ENCODE measurements around the gene KMT5B.

KMT5B gene

DNA sequence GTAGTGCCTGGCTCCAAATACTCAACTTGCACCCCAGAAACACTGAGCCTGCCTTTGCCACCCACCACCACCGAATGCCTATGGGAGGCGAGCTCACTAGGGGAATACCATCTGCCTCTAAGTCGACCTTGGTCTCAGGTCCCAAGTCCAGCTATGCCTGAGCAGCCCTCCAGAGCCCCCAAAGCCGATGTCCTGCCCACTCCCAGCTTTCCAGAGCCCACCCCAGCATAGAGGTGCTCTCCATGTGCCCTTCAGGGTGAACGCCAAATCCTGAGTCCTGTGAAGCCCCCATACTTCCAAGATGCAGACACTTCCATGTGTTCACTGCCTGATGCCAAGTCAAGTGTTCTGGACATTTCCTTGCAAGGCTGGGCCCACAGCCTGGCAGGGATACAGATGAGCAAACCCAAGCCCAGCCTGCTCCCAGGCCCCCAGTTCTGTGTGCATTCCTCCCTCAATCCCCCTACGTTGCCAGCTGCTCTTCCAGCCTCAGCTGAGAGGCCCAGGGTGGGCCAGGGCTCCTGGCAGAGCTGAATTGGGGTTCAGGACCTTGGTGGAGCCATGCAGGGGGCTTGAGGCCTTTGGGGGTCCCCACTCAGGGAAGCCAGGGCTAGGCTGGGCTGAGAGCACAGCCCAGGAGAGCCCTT, 2.6 kb upstream of the KMT5B start:
- no peak for DNase-seq

DNA sequence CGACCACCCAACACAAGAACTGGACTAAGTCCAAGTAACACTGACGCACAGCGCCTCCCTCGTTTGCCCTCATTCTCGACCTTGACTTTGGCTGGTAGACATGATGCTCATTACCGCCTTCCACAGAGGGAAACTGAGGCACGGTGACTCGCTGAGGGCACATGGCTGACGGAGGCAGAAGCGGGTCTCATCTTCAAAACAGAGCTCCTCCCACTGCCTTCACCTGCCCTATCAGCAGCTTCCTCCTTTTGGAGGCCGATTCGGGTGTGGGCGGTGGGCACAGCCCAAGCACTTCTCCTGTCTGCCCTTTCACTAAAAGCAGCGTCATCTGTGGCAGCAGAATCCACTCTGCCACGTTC, 2.0 kb upstream of the KMT5B start:
- peak; percentile 47 for DNase-seq

DNA sequence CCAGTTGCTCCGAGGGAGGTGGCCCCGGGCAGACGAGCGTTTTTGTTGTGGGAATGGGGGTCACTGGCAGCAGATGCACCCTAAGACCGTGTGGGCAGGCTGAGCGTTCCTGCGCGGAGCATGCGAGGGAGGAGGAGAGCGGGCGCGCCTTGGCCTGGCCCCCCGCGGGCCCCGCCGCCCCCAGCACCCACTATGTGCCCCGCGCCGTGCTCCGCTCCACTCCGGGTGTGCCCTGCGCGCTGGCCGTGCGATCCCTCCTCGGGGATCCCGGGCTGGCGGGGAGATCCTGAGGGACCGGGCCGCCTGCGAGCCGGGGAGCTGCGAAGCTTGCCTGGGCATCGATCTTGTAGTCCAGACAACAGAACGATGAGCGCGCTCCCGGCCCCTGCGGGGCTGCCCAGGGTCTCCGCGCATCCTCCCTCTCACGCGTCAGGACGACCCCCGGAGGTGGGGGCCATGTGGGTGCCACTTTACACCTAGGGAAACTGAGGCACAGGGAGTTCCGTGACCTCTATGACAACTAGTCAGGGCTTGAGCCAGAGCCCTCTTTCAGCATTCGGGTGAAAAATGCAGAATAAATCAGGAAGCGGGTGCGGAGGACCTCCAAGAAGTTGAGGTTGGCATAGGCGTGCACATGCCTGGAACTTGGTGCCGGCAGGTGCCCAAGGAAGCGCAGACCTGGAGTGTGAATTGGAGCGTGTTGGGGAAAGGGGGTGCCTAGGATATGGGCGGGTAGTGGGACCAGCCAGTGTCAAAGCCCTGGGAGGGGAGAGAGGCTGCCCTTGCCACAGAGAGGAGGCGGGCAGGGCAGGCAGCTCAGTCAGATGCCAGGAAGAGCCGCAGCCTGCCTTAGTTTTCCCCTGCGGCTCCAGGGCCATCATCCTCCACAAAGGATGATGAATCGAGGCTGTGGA, 1.3 kb upstream of the KMT5B start:
- peak; percentile 10 for DNase-seq

DNA sequence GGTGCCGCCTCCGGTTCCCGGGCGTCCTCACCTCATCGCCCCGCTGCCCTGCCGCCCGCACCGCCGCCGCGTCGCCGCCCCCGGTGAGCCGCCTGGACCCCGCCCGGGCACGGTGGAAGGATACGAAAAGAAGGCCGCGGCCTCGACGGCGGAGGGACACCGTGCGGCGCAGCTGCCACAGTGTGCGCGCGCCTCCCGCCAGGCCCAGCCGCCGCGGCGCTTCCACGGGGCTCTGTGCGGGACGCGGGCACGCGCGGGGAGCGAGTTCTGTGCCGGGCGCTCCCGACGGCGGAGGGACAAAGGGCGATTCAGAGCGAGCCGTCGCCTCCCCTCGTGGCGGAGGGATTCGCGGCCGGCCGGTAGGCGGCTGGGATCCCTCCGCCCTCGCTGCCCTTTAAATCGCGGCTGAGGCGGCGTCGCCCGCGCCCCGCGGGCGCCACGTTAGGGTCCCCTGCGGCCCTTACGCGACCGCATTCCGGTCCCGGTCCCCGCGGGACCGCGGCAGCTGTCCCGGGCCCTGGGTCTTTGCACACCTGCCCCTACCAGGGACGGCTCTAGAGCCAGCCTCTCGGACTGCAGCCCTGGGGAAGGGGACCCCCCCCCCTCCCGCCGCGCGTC, 568 bp upstream of the KMT5B start:
- peak; percentile 87 for DNase-seq

DNA sequence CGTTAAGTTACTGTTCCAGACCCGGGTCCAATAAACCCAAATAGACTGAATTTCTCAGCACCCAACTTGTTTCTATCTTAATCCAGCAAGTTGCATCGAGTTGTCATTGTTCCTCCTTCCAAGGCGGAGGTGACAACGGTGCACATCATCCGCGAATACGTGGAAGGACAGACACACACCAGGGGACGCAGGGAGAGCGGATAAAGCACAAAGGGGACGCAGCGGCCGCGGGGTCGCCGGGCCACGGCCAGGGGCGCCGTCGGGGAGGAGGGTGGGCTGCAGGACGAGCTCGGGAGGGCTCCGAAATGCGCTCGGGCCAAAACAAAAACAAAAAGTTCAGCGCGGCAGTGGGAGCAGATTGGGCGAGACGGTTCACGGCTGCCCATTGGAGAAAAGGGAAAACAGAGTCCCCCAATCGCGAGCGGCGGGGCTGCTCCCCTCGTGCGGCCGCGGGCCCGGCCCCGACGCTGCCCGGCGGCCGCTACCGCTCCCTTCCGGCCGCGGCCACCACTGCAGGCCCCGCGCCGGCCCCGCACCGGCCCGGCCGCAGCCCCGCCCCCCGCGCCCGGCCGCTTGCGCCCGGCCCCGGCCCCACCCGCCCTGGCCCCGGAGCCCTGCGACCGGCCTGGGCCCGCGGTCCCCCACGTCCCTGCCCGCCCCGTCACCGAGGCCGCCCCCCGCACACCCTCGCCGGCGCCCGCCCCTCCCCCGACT, 518 bp downstream of the KMT5B start:
- DNase-seq = peak; percentile 54

DNA sequence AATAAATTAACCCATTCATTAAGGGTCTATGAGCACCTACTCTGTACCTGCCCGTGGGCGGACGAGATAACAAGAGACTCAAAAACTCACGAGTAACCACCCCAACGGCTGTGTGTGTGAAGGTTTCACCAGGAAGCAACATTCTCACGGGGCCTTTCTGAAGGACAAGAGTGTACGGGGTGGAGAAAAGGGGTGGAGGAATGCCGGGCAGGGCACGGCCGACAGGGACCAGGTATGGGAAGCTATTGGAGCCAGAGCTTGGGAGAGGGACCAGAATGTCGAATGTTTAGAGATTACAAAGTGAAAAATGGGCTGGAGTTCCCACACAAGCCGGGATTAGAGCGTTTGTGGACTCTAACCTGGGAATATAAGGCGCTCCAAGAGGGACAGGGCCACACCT, 1.6 kb downstream of the KMT5B start:
- DNase-seq = no peak

DNA sequence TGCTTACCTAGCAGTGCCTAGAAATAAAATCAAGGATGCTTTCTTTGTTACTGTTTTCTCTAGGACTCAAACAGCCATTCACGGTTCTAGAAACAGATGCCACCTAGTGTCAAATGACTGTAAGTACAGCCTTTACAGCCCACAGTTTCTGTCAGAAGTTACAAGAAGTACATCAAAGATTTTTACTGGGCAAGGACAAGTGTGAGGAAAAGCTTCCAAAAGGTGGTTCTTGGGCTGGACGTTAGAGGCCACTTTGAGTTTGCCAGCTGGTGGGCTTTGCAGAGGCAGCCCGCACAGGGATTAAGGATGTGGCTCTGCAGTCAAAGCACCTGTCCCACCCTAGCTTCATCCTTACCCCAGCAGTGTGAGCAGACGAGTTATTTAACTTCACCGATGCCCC, 6.9 kb downstream of the KMT5B start:
- no peak for DNase-seq

DNA sequence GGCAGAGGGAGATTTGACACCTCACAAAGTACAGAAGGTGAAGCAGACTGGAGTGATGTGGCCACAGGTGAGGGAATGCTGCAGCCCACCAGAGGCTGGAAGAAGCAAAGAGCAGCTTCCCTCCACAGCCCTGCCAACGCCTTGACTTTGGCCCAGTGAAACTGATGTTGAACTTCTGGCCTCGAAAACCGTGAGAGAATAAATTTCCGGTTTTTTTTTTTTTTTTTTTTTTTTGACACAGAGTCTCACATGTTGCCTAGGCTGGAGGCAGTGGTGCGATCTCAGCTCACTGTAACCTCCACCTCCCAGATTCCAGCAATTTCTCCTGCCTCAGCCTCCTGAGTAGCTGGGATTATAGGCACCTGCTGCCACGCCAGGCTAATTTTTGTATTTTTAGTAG, 8.7 kb downstream of the KMT5B start:
- no peak for DNase-seq

DNA sequence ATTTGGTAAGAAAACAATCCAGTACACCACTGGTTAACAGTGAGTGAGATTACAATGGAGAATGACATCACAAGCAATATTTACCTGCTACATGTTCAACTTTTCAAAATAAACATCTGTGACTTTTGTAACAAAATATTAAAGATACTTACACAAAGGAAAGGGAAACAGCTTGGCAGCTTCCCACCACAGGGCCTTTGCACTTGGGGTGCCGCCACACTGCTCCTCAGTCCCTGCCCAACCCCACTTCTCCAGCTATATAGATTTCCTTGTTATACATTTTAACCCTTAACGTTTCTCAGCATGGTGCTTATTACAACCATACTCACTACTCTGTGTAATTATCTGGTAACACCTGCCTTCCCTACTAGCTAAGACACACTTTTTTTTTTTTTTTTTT, 10.9 kb downstream of the KMT5B start:
- no peak for DNase-seq

DNA sequence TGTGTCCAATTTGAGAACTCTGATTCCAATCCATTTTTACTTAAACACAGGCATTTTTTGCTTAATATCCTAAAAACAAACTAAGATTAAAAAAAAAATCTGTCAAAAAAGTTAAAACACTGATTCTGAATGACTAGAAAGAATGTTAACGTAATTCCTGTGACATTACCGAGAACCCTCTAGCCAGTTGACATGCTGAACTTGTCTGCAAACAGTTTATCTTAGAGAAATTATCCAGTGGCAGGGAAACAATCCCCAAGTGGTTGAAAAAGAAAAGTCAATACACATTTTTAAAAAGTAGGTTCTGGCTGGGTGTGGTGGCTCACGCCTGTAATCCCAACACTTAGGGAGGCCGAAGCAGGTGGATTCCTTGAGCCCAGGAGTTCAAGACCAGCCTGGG, 11.6 kb downstream of the KMT5B start:
- DNase-seq = no peak

DNA sequence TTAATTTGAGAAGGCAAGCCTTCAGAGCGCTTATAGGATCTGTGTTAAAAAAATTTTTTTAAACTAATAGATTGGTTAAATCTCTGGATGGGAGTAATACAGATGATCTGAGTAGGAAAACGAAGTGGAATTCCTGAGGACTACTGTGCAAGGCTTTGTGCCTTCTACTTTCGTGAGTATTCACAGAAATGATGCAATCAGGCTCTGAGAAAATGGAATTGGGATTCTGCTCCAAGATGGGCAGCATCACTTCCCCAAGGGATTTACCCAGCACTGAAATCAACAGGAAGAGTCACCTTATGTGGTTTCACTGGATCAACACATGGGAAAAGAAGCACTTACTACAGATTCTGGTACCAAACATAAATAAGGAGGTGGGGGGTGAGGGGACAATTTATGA, 12.5 kb downstream of the KMT5B start:
- DNase-seq = no peak

DNA sequence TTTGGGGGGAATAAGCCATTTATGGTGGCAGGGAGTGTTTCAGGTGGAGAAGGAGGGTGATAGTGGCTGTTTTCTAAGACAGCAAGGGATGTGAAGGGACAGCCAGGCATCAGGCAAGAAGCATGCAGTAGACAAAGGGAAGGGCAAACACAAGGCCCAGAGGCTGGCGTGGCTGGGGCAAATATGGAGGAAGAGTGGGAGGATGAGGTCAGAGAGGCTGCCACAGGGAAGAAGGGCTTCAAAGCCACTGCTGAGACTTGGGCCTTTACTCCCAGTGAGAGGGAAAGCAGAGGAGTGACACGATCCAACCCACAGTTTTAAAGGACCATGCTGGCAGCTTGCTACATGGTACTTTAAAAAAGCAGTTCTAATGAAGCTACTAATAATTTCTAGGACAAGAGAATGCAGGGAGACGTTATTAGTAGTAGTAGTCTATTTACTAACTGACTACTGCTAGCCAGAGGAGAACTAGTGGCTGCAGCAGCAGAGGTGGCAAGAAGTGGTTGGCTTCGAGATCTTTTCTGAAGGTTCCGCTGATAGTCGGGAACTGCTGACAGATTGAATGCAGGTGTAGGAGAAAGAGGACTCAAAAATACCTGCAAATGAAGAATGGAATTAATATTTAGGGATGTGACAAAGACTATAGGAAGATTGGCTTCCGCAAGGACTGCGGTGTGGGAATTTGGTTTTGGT, 13.7 kb downstream of the KMT5B start:
- no peak for DNase-seq

DNA sequence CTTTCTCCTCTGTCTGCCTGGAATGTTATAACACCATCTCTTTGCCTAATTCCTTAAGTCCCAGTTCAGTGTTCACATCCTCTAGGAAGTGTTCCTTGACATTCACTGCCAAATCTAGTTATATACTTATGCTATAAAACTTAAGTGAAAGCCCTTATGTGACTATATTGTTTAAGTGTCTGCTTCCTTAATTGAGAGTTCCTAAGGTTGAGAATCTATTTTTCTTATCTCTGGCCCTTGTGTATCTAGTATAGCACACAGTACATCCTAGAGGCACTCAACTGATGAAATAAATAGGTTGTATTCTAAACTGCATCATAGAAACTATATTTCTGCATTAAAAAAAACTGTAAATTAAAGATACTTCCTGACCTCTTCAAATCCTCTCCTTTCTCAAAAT, 16.9 kb downstream of the KMT5B start:
- no peak for DNase-seq

DNA sequence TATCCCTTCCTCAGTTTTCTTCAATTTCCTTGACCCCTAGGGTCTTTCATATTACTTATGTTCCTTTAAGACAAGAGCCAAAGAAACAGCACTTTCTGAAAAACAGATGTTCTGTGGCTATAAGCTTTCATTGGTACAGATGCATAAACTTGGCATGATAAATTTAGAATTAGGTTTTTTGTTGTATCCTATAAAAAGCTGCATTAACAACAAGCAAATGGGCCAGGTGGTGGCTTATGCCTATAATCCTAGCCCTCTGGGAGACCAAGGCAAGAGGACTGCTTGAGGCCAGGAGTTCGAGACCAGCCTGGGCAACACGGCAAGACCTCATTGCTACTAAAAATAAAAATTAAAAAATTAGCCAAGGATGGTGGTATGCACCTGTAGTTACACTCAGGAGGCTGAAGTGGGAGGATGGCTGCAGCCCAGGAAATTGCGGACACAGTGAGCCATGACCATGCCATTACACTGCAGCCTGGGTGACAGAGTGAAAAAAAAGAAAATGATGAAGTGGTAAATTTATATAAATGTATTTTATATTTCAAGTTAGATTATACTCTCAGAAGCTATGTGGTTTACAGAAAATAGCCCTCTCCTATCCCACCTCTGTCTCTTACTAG, 18.3 kb downstream of the KMT5B start:
- no peak for DNase-seq

DNA sequence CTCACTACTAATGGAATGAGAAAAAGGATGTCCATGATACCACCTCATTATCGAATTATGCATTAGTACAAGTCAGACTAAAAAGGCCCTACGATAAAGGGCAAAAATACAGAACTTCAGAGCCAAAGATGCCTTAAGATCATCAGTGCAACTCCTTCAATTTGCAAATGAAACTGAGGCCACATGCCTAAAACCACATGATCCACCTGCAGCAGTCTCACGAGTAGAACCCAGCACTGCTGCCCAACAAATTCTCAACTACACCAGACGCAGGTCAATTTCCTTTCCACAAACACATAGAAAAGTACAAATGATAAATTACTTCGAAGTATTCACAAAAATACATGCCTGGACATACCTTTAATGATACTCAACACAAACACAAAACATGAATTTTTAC, 20.1 kb downstream of the KMT5B start:
- no peak for DNase-seq

DNA sequence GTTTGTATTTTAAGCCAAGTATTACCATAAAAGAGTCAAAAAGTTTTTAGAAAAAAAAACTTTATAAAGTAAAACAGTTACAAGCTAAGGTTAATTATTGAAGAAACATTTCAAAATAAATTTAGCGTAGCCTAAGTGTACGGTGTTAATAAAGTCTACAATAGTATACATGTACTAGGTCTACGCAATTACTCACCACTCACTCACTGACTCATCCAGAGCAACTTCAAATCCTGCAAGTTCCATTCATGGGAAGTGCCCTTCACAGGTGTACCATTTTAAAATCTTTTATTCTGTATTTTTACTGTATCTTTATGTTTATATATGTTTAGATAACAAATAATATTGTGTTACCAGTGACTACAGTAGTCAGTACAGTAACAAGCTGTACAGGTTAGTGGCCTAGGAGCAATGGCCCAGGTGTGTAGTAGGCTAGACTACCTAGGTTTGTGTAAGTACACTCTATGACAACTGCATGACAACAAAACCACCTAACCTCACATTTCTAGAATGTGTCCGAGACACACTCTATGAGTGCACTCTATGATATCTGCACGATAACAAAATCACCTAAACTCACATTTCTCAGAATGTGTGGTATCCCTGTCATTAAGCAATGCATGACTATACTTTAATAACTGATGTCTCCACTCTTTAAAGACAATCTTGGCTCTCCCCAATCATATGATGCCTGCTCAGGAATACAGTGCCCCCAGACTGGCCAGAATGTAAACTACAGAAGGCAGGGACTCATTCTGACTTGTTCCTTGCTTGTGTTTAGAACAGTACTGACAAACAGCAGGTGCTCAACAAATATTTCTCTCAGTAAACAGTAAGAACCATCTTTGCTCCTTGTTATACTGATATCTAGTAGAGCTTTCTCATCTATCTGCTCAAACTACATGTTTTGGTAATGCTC, 21.2 kb downstream of the KMT5B start:
- no peak for DNase-seq

DNA sequence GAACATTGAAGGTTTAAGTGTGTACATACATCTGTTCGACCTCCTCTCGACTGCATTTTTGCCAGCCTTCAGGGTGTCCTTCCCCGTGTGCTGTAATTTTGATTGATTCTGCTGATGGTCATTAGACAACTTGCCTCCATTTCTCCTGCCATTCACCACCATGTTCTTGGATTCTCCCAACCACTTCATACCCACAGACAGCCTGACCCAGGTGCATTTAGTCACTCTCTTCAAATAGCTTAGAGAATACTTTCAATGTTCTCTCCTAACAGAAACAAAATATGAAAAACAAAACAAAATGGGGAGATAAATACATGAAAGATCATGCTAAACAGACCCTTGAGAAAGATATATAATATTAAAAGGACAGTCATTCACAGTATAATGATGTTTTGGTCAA, 23.2 kb downstream of the KMT5B start:
- DNase-seq = no peak

DNA sequence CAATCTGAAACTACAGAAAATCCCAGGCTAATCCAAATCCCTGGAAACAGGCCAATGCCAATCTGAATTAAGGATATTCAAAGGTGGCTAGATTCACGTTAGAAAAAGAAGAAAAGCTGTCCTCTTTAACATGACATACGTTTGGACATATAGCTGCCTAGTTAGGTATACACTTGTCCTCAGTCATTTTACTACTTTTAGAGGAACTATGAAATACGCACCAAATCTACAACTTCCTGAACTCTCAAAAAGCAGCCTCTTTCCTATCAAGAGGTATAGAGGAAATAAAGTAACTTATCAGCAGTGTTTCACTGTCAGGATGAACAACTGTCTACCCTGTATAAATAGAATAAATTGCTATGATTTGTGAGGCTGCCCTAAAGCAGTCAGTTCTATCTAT, 24.0 kb downstream of the KMT5B start:
- DNase-seq = no peak

DNA sequence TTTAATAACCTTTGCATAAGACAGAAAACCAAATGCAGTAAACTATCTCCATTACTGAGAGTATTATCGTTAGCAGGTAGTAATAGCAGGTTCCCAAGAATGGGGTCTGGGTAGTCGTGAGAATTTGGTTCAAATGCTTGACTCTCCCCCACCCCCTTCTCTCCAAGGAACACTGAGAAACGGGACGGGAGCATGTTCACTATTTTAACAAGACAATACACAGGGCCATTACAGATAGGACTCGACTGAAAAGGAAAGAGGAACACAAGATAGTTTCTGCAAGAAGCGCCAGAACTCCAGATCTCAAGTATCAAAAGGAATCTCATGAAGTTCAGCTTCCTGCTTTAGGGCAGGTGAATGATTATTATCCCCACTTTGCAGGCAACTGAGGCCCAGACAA, 27.0 kb downstream of the KMT5B start:
- no peak for DNase-seq

DNA sequence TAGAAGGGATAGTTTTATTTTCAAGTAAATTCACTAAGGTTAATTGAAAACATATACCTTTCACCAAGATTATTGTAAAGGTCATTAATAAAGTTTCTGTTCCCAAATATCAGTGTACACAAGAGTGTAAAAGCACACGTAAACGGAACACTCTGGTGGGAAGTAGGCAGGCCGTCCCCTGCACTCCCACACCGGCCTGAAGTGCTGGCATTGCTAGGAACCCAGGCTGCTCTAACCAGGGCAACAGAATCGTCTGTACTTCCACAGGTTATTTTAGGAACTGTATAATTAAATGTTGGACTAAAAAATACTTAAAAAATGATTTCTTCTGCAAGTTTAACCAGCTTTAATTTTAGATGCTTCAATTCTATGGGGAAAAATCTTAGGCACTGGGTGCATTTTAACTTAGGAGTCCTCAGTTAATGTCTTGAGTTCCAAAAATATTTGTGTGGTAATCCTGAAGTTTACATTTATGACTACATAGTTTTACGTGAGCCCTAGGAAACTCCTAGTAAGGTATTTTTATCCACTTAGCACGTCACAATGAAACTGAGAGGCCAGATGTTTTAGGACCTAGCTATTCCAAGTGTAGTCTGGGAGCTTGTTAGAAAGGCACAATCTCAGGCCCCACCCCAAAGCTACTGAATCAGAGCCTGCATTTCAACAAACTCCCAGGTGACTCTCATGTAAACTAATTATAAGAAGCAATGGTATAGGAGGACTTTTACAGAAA, 31.2 kb downstream of the KMT5B start:
- no peak for DNase-seq

DNA sequence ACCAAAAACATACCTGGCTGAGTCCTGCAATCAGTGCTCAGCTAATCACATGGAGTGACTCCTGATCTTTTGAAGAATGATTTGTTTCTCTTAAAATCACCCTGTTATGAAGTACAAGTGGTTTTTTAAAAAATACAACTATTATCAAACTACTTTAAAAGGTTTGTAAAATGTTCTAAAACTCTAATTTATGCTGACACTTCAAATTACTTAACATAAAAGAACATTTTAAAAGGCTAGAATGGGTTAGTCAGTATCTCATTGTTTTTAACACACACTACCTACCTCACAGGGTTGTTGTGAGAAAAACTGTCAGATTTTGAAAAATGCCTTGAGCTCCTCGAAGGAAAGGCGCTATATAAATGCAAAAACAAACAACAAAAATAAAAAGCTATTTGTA, 33.2 kb downstream of the KMT5B start:
- no peak for DNase-seq

All from stimulated activated naive CD4-positive, alpha-beta T cell treated with Interleukin-2 at 50 U/mL for 16 hours (primary cell).